GM19099 (cell line): ENCODE measurements around the gene DTNA.

ENCODE experiments used
- POLR2A ChIP-seq: IDR thresholded peaks from 3 replicates; pipeline ENCODE4 v1.6.1; 2011; ENCODE audit warnings: low read depth; ENCODE audit not compliant: insufficient read length; ENCODE audit errors: extremely low read depth

The DTNA gene

DNA sequence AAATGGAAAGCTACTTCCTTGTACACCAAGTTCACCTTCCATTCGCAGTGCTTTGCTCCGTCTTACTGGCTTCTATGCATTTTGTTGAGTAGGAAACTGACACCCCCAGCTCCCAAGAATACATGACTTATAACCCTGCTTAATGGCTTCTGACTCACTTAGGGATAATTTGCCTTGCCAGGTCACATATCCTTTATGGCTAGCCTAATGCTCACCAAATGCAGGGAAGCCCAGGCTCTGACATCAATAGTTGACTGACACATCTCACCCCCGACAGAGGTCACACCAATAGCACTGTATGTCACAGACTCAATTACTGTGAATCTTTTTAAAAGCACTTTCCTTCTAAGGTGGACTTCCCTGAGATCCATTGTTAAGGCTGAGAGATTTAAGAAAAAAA lies 147.2 kb downstream of the DTNA start:
- TF ChIP-seq POLR2A: no peak

DNA sequence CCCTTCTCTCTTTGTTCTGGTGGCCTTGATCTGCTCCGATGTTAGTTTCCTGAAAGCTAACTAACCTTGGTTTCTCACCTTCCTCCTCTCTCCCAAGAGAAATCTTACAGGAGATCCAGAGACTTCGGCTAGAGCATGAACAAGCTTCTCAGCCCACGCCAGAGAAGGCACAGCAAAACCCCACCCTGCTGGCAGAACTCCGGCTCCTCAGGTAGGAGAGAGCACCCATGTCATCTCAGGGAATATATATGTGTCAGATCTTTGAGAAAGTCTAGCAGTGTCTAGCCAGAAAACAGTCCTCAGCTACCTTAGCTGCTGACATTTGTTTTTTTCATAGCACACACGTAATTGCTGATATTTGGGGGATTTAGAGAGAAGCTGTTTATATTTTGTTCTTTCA lies 148.1 kb downstream of the DTNA start:
- TF ChIP-seq POLR2A: no peak

DNA sequence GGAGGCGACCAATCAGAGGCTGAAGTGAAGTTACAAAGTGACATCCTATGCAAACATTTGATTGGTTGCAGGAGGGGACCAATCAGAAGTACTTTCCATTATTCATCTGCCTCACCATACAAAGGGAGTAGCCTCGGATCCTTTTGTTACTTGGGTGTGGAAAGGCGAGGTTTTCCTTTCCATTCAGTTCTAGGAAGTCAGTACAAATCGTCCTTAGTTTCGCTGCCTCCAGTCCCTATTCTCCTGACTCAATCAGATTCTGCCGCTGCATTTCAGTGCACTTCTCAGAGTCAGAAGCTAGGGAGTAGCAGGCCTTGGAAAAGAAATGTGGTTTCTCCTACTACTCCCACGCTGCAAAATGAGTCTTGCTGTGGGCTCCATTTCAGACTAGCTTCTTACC lies 149.4 kb downstream of the DTNA start:
- TF ChIP-seq POLR2A: no peak

DNA sequence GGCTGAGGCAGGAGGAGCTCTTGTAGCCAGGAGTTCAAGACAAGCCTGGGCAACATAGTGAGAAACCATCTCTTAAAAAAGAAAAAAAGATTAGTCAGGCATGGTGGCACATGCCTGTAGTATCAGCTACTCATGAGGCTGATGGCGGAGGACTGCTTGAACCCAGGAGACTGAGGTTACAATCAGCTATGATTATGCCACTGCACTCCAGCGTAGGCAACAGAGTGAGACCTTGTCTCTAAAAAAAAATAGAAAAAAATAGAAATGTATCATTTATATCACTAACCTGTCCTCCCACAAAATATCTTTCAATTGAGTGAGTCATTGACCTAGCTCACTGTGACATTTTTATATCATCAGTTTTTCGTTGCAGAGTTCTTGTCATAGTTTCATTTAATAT lies 152.5 kb downstream of the DTNA start:
- no peak for TF ChIP-seq POLR2A

DNA sequence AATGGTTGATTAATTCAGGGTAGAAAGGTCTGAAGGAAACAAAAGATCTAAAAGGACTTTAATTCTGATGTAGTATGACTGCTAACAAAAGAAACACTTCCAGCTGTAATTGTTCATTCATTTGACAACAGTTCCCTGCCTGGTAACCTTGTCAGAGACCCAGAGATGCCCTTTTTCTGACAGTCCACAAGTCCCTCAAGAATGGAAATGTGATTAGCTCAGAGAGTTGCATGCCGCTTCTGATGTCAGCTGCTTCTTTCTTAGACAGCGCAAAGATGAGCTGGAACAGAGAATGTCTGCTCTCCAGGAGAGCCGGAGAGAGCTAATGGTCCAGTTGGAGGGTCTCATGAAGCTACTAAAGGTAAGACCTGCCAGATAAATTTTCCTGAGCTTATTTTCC lies 153.6 kb downstream of the DTNA start:
- TF ChIP-seq POLR2A: no peak

DNA sequence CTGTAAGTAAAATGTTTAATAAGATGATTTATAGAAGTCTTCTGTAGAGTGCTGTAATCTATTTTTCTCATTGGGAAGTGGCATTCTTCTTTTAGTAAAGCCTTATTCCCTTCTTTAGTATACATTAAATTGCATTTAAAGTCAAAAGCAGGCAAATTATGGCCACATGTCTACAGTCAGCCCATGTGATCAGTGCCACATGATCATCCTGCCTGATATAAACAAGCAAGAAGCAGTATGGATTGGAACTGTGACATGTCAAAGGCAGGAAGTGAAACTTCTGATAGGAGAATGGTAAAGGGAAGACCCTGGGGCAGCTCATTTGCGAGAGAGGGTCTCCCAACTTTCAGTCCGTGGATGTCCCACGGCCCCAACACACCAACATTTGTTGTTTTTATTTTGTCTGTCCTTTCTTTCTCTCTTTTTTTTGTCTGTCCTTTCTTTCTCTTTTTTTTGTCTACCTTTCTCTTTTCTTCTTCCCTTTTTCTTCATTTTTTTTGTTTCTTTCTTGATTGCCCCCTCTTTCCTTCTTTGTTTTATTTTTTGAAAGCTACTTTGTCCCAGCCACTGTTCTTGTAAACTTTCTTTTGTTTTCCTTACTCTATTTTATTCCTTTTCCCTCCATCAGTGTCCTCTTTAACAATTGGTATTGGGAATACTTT lies 154.9 kb downstream of the DTNA start:
- no peak for TF ChIP-seq POLR2A

DNA sequence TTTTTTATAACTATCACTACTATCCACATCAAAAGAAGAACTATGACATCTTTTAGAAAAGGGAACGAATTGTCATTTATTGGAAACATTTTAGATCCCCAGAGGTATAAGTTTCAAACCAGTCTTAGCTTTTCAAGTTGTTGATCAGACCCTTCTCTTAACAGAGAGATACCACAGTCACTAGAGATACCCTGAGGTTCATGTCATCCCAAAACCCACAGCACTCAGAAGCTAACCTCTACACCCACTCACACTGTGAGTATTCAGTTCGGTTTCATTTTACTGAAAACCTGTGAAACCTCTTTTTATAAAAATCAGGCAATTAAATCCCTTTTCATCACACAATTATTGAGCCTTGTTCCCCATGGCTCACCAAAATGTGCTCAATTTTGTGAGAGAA lies 156.2 kb downstream of the DTNA start:
- no peak for TF ChIP-seq POLR2A

DNA sequence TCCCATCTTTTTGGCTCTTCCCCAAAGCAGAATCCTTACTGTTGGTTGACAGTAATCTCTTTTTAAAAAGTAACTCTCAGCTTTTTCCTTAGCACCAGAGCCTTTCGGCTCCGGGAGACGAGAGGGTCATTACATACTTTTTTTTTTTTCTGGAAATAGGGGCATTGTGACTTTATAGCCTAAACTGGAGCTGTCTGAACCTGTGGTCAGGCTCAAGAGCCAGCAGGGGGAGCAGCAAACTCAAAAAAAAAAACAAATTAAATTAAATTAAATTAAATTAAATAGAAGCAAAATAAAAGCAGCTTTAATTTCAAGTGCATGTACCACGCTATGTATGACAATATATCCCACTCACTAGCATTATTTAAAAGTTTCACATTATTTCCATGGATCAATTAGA lies 156.6 kb downstream of the DTNA start:
- no peak for TF ChIP-seq POLR2A

DNA sequence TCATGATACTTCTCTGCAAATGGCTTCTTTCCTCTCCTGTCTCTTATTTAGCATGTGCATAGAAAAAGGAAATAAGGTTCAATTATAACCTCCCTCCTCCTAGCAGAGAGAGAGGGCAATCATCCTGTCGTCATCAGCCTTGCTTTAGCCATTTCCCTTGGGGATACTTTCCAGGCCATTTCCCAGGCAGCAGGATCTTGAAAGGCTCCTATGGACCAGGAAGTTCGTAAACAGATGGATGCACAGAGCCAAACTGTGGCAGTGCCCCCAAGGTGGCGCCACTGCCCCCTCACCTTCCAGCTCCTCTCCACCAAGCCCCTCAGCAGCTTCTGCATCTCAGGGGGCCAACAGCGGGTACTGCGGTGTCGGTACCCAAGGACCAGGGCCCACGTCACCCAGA lies 157.4 kb downstream of the DTNA start:
- TF ChIP-seq POLR2A: no peak

DNA sequence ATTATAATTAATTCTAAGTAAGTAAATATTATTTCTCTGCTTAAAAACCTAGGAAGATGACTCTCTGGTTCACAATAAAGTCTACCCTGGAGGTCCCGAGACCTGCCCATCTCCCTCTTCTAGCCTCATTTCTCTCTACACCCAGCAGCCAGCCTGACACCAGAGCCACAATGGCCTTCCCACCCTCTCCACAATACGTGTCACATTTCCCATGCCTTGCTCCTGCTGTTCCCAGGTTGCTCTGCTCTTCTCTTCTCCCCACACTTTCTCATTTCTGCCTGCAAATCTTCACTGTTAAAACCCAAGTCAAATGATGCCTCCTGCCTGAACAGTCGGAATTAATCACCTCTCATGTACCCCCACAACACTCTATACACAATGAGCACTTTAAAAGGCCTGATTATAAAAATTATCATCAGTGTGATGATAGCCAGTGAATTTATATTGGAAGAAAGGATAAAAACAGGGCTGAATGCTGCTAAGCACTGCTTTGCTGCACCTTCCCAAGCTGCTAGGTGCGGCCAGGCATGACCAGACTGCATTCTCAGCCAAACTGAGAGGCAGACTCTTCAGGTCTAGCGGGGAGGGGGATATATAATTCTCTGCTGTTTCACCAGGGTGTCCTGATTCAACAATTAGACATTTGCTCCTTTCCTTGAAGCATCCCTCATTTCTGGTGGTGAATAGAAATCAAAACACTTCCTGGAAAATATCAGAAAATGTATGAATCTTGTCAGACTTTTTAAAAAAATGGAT lies 160.6 kb downstream of the DTNA start:
- no peak for TF ChIP-seq POLR2A

DNA sequence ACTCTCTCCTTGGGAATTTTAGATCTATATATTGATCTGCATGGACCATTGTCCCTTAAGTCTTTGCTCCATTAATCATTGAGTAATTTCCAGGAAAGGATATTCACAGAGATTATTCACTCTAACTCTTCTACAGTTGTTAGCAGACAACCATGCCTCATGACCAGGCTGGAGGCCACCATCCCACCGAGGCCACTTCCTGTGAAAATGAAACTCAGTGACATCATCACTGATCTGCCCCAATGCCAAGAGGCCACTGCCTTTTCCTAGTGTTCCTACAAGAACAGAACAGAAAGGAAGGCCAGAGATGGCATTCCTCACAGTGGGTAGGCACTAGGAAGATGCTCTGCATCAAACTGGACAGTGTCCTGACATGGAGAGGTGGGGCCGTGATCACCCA lies 161.3 kb downstream of the DTNA start:
- no peak for TF ChIP-seq POLR2A

DNA sequence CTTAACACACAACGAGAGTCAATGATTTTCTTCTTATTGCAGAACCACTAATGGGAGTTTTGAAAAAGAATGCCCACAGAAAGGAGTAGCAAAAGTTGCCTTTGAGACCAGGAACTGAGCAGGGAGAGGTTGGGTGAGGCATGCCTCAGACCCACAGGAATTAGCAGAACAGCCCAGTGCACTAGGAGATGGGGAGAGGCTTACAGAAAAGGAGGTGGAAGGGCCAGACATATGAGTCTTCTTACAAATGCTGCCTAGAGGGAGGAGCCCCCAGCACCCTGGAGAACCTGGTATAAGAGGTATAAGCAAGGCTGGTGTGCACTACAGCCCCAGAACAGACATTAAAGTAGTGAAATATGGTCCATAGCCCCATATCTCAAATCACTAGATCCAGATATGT lies 162.0 kb downstream of the DTNA start:
- no peak for TF ChIP-seq POLR2A

DNA sequence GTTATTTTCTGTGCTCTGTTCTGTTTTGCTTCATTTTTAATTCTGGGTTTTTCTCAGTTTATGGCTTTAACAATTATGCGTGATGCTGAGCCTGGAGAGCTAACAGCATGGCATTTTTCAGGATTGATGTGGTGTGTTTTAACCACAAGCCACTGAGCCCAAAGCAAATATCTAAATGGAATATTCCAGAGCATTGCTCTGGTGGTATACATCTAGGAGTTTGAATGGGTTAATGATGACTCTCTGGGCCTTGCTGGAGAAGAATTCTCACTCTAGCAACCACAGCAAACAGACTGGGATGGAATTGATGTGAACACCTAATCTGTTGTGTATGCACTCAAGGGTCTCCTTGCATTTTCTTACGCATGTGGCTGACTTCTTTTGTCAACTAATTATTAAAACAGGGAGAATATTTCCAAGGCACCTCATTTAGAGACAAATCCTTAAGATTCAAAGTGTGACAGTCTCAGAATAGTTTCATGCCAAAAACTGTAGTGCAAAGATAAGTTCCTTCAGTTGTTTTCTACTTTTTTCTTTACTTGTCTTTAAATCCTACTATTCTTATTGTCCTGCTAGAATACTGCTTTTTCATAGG lies 164.0 kb downstream of the DTNA start:
- TF ChIP-seq POLR2A: no peak

DNA sequence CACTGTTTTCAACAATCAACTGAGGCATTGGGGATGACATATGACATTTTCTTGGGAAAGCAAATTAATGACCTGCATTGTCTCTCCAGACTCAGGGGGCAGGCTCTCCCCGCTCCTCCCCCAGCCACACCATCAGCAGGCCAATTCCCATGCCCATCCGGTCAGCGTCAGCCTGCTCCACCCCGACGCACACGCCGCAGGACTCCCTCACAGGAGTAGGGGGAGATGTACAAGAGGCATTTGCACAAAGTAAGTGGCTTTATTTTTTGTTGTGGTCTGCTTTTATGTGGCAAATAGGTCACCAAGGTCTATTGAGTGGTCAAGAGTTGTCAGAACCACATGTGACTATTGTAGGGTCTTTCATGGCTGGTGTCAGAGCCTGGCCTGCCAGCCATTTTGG lies 165.1 kb downstream of the DTNA start:
- TF ChIP-seq POLR2A: no peak

DNA sequence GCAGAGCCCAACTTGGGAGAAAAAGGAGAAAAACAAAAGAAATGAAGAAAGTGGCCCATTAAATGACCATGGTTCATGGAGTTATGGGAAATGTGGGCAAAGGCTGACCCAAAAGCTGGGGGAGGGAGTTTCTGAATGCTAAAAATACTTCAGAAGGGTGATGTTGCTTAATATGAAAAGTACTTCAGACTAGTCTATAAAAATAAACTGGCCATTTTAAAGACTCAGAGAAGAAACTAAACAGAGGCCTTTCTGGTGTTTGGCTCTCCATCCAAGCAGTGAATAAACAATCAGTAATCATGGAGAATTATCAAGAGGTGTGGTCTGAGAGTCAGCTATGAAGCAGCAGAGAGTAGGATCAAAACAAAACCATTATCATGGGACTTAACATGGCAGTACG lies 170.3 kb downstream of the DTNA start:
- no peak for TF ChIP-seq POLR2A
